K562 (cell line): ENCODE measurements around the gene COG4. TPM values are rescaled to one million over a fixed set of nuclear protein-coding genes. Genes with fewer than 3 reads are reported as not detected.

Source experiments
- ARID2 ChIP-seq: fragments of 450-650 bp; IDR thresholded peaks from 2 replicates; pipeline ENCODE4 v1.6.1; 2017; ENCODE audit warnings: antibody characterized with exemption, mild to moderate bottlenecking
- CREB1 ChIP-seq, 2 experiments: sonication (generic) in 1 of 2; formaldehyde crosslinking in 1 of 2; IDR thresholded peaks; 2 replicates each; pipeline versions ENCODE4 v1.6.1 to v1.8.0; 2012 to 2022; ENCODE audit warnings: inconsistent platforms in 1 of 2, mild to moderate bottlenecking in 1 of 2, missing genetic modification reagents in 1 of 2, moderate library complexity in 1 of 2
- DDX20 ChIP-seq: fragments of 450-650 bp; IDR thresholded peaks from 2 replicates; pipeline ENCODE4 v1.6.1; 2016; ENCODE audit warnings: missing genetic modification characterization, low read depth, mild to moderate bottlenecking, missing compliant biosample characterization, moderate library complexity
- EZH2 ChIP-seq: IDR thresholded peaks from 2 replicates; pipeline ENCODE4 v1.6.1; 2012; ENCODE audit warnings: low read depth, mild to moderate bottlenecking, inconsistent platforms, low read length, borderline replicate concordance
- MAX ChIP-seq: sonication (generic); formaldehyde crosslinking; IDR thresholded peaks from 2 replicates; pipeline ENCODE4 v1.9.0; 2022; ENCODE audit warnings: mild to moderate bottlenecking, missing genetic modification reagents
- PRDM10 ChIP-seq: fragments of 450-650 bp; IDR thresholded peaks from 2 replicates; pipeline ENCODE4 v1.6.1; 2018; ENCODE audit not compliant: partially characterized antibody
- SAP30 ChIP-seq: fragments of 200-600 bp; sonication (generic); IDR thresholded peaks from 2 replicates; pipeline ENCODE4 v1.6.1; 2012; ENCODE audit warnings: borderline replicate concordance, low read depth, mild to moderate bottlenecking, moderate library complexity, low read length, control low read depth, inconsistent platforms; ENCODE audit not compliant: insufficient read depth, poor library complexity, severe bottlenecking
- SMARCA4 ChIP-seq: fragments of 450-650 bp; IDR thresholded peaks from 2 replicates; pipeline ENCODE4 v1.6.1; 2016
- TEAD4 ChIP-seq, 2 experiments: sonication (generic) in 1 of 2; formaldehyde crosslinking in 1 of 2; IDR thresholded peaks; 2 replicates each; pipeline versions ENCODE4 v1.6.1 to v1.8.0; 2012 to 2022; ENCODE audit warnings: borderline replicate concordance in 1 of 2, inconsistent platforms in 1 of 2, low read length in 1 of 2, mild to moderate bottlenecking in 1 of 2, missing genetic modification reagents in 1 of 2
- ZBTB49 ChIP-seq: sonication (generic); formaldehyde crosslinking; IDR thresholded peaks from 2 replicates; pipeline ENCODE4 v1.8.0; 2022; ENCODE audit warnings: missing genetic modification reagents, mild to moderate bottlenecking, borderline replicate concordance
- ZNF76 ChIP-seq: fragments of 250-450 bp; sonication (Bioruptor Pico); IDR thresholded peaks from 2 replicates; pipeline ENCODE4 v1.4.0; 2020; ENCODE audit warnings: mild to moderate bottlenecking, moderate library complexity, borderline replicate concordance
- polyA plus RNA-seq, 8 experiments: library from polyadenylated mRNA; depleted of rRNA in 4 of 8; stranded (reverse) in 5 of 8; unstranded in 3 of 8; fragments of >200 nt; fragmentation: Nextera tagmentation in 2 of 8; fragmentation: Illumina TruSeq in 1 of 8; extraction: Ambion mirVana in 2 of 8; extraction: Trizol in 1 of 8; gene quantifications; 2 replicates each; pipeline versions ENCODE4 v1.2.1 to v1.2.3, GENCODE V29; 2011 to 2014; ENCODE audit warnings: inconsistent platforms in 1 of 8, missing spikeins in 1 of 8
- total RNA-seq, 7 experiments: library from RNA; depleted of rRNA in 6 of 7; stranded (reverse); fragments of >200 nt in 6 of 7; fragmentation: Illumina TruSeq in 2 of 7; extraction: Trizol in 2 of 7; gene quantifications; 2 replicates each; pipeline versions ENCODE4 v1.2.1 to v1.2.3, GENCODE V29; 2011 to 2021; ENCODE audit warnings: low replicate concordance in 1 of 7
- TF ChIP-seq, protein P1 (sequence below): fragments of 250-450 bp; sonication (Bioruptor Pico); IDR thresholded peaks from 2 replicates; pipeline ENCODE4 v1.8.0; 2022; ENCODE audit warnings: inconsistent platforms
- TF ChIP-seq, protein P2 (sequence below): fragments of 250-450 bp; sonication (Bioruptor Pico); IDR thresholded peaks from 2 replicates; pipeline ENCODE4 v1.4.0; 2020; ENCODE audit warnings: mild to moderate bottlenecking, moderate library complexity, borderline replicate concordance

Gene COG4
- total and polyA plus RNA-seq, 9 of the 15 experiments (the other 6 are each of a cell fraction or from before 2014, with no cell fraction given), result 13.7 to 73.9 (median 44.2) TPM

GRCh38 chr16:70430667-70431536, 92.5 kb downstream of the COG4 start (continued):
- TF ChIP-seq ZBTB49 (no peak), ARID2 (no peak), SAP30 (no peak), MAX (CRISPR knock-in tag) (no peak), SMARCA4 (no peak), ZNF76 (0 out of 2 replicates have a peak, but pooled peaks have one; percentile 48), CREB1 (IDR thresholded peaks at IDR 0.05) (no peak), CREB1 (CRISPR knock-in tag; IDR thresholded peaks at IDR 0.05) (no peak), TEAD4 (IDR thresholded peaks at IDR 0.05; ENCODE audit: low read length) (no peak), TEAD4 (CRISPR knock-in tag; IDR thresholded peaks at IDR 0.05; ENCODE audit: borderline replicate concordance) (no peak), EZH2 (no peak), DDX20 (tag) (no peak), PRDM10 (no peak)
- TF ChIP-seq, protein P1, sequence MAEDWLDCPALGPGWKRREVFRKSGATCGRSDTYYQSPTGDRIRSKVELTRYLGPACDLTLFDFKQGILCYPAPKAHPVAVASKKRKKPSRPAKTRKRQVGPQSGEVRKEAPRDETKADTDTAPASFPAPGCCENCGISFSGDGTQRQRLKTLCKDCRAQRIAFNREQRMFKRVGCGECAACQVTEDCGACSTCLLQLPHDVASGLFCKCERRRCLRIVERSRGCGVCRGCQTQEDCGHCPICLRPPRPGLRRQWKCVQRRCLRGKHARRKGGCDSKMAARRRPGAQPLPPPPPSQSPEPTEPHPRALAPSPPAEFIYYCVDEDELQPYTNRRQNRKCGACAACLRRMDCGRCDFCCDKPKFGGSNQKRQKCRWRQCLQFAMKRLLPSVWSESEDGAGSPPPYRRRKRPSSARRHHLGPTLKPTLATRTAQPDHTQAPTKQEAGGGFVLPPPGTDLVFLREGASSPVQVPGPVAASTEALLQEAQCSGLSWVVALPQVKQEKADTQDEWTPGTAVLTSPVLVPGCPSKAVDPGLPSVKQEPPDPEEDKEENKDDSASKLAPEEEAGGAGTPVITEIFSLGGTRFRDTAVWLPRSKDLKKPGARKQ (CRISPR knock-in tag), result no peak
- TF ChIP-seq, protein P2, sequence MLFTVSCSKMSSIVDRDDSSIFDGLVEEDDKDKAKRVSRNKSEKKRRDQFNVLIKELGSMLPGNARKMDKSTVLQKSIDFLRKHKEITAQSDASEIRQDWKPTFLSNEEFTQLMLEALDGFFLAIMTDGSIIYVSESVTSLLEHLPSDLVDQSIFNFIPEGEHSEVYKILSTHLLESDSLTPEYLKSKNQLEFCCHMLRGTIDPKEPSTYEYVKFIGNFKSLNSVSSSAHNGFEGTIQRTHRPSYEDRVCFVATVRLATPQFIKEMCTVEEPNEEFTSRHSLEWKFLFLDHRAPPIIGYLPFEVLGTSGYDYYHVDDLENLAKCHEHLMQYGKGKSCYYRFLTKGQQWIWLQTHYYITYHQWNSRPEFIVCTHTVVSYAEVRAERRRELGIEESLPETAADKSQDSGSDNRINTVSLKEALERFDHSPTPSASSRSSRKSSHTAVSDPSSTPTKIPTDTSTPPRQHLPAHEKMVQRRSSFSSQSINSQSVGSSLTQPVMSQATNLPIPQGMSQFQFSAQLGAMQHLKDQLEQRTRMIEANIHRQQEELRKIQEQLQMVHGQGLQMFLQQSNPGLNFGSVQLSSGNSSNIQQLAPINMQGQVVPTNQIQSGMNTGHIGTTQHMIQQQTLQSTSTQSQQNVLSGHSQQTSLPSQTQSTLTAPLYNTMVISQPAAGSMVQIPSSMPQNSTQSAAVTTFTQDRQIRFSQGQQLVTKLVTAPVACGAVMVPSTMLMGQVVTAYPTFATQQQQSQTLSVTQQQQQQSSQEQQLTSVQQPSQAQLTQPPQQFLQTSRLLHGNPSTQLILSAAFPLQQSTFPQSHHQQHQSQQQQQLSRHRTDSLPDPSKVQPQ (CRISPR knock-in tag), result no peak
